ENCODE measurements around the gene TOMM34.

- TF ChIP-seq CTCF (conservative IDR thresholded peaks at IDR 0.05; ENCODE audit: low read length) (no peak), EZH2phosphoT487 (IDR thresholded peaks at IDR 0.05; ENCODE audit: borderline replicate concordance, low read depth, low read length) (no peak)
These were observed 35.7 kb downstream of the TOMM34 start for GRCh38 chr20:44924541-44924940.

All from OCI-LY7 (cell line).